Lower leg skin (tissue), 4 donors: ENCODE measurements around the gene TBC1D22A. TPM values are rescaled to one million over a fixed set of nuclear protein-coding genes. Genes with fewer than 3 reads are reported as not detected.
A peak's percentile ranks its signal among the peaks of the same experiment; 100 is the strongest.

Source experiments
- DNase-seq, 2 donors: peaks; one replicate each; pipeline ENCODE4 v3.0.0-alpha.2; 2019; ENCODE audit warnings: low spot score in 2 of 2
- H3K4me3 ChIP-seq: fragments of 200-600 bp; sonication (generic); 2 replicates; pipeline ENCODE4 v1.5.1; 2017; ENCODE audit warnings: mild to moderate bottlenecking, low read depth; ENCODE audit not compliant: poor library complexity, severe bottlenecking
- CTCF ChIP-seq, 3 donors: fragments of 450-650 bp; IDR thresholded peaks; one replicate each; pipeline ENCODE4 v1.5.1; 2016; ENCODE audit warnings: antibody characterized with exemption in 3 of 3, mild to moderate bottlenecking in 3 of 3, moderate library complexity in 2 of 3
- POLR2A ChIP-seq, 2 donors: fragments of 450-650 bp; IDR thresholded peaks; one replicate each; pipeline ENCODE4 v1.6.1; 2016 to 2017; ENCODE audit warnings: antibody characterized with exemption in 2 of 2, mild to moderate bottlenecking in 1 of 2, moderate library complexity in 1 of 2
- WGBS, 2 donors: methylation state at CpG; one replicate each; pipeline ENCODE4 v1.1.5; 2018; 5-methylcytosine and 5-hydroxymethylcytosine counted together
- intact Hi-C: fragments of 100-400 bp; cut with DNase I; formaldehyde crosslinking; loops from one replicate; pipeline ENCODE4 v1.15.0; 2023; ENCODE audit warnings: low total_unique reads
- total RNA-seq, 4 donors: library from RNA; depleted of rRNA; stranded (reverse); fragments of >200 nt; gene quantifications; one replicate each; pipeline ENCODE4 v1.1.0, GENCODE V29; 2016

TBC1D22A gene
- total RNA-seq, 4 donors from 2014 or later, result 21.8 to 32.3 (median 31.6) TPM

- 84 to 85% methylated on average over 9 of the region's 9 CpGs for WGBS, 2 donors
- peak in 1 of 2 donors; percentile 45 for DNase-seq
- no peak overlapping the region for H3K4me3 ChIP-seq
- TF ChIP-seq CTCF (IDR thresholded peaks at IDR 0.05) (no peak), POLR2A (IDR thresholded peaks at IDR 0.05) (no peak)
- intact Hi-C loops, result no loop called here
These were observed 448.2 kb downstream of the TBC1D22A start for GRCh38 chr22:47210686-47211085.

- no peak overlapping the region for H3K4me3 ChIP-seq
- TF ChIP-seq CTCF (IDR thresholded peaks at IDR 0.05), result no peak
- no peak for TF ChIP-seq POLR2A (IDR thresholded peaks at IDR 0.05)
- DNase-seq, result peak in 1 of 2 donors; percentile 72
- WGBS, 2 donors, result 56 to 60% methylated on average over 16 of the region's 16 CpGs
- intact Hi-C loops, result no loop called here
These were observed 451.3 kb downstream of the TBC1D22A start for GRCh38 chr22:47213571-47214230.

DNA sequence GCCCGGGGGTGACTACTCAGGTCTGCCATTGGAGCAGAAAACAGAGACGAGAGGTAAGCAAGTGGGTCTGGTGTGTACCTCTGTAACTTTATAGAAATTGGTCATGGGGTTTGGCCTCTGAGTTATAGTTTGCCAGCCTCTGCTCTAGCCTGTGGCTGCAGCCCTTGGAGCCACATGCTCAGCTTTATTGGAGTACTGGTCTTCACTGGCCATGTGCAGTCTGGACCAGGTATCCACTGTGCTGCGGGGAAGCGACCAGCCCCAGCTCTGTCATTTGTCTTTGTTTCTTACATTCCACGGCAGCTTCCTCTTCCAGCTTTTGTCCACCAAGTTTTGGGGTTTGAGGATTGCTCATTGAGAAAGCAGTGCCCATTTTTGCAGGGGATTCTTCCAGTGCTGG, 453.4 kb downstream of the TBC1D22A start:
- H3K4me3 ChIP-seq, result no peak overlapping the region
- 82 to 87% methylated on average over 5 of the region's 5 CpGs for WGBS, 2 donors
- peak in 1 of 2 donors; percentile 45 for DNase-seq
- intact Hi-C loops, result no loop called here
- TF ChIP-seq CTCF (IDR thresholded peaks at IDR 0.05), result no peak
- no peak for TF ChIP-seq POLR2A (IDR thresholded peaks at IDR 0.05)

DNA sequence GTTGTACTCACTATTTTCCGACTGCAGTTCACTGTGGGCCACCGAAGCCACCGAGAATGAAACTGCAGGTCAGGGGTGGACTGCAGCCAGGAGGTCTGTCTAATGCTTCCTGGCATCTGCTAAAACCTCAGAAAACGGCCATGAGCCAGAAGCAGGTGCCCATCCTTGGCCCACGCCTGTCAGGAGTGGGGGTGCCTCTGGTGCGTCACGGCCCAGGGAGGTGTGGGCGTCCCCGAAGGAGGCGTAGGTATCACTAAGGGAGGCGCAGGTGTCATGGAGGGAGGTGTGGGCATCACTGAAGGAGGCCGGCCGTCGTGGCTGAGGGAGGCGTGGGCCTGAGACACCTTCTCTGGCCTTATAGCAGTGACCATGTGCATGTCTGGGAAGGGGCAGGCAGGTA, 456.2 kb downstream of the TBC1D22A start:
- intact Hi-C loops, result no loop called here
- whole genome bisulfite sequencing, 2 donors, result 89 to 91% methylated on average over 15 of the region's 15 CpGs
- TF ChIP-seq CTCF (IDR thresholded peaks at IDR 0.05) (no peak), POLR2A (IDR thresholded peaks at IDR 0.05) (no peak)
- no peak overlapping the region for H3K4me3 ChIP-seq
- peak; percentile 2 to 63 for DNase-seq

GRCh38 chr22:47219789-47220188, 457.3 kb downstream of the TBC1D22A start:
- intact Hi-C loops, result no loop called here
- no peak overlapping the region for H3K4me3 ChIP-seq
- no peak for TF ChIP-seq POLR2A (IDR thresholded peaks at IDR 0.05)
- no peak for TF ChIP-seq CTCF (IDR thresholded peaks at IDR 0.05)
- peak in 1 of 2 donors; percentile 39 for DNase-seq
- WGBS, 2 donors, result 90 to 91% methylated on average over 6 to 10 of the region's 10 CpGs

DNA sequence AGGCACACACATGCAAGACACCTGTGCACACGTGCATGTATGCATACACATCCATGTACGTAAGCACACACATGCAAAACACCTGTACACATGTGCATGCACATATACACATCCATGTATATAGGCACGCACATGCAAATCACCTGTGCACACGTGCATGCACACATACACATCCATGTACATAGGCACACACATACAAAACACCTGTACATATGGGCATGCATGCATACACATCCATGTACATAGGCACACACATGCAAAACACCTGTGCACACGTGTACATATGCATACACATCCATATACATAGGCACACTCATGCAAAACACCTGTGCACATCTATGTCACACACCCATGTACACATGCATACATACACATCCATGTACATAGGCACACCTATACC, 458.3 kb downstream of the TBC1D22A start:
- intact Hi-C loops, result no loop called here
- WGBS, 2 donors, result 81 to 85% methylated on average over 5 of the region's 5 CpGs
- no peak overlapping the region for H3K4me3 ChIP-seq
- peak in 1 of 2 donors; percentile 20 for DNase-seq
- TF ChIP-seq CTCF (IDR thresholded peaks at IDR 0.05) (no peak), POLR2A (IDR thresholded peaks at IDR 0.05) (no peak)
